Testis (tissue), 5 donors: ENCODE data around the gene RALGPS1. TPM values are rescaled to one million over a fixed set of nuclear protein-coding genes. Genes with fewer than 3 reads are reported as not detected.

Source experiments
- DNase-seq: peaks from one replicate; pipeline ENCODE4 v3.0.0-alpha.2; 2019
- H3K27ac ChIP-seq, 2 donors: fragments of 200-600 bp; sonication (generic); one replicate each; pipeline ENCODE4 v1.5.1; 2019
- H3K27me3 ChIP-seq: fragments of 200-600 bp; sonication (generic); one replicate; pipeline ENCODE4 v1.5.1; 2019
- H3K36me3 ChIP-seq: fragments of 200-600 bp; sonication (generic); one replicate; pipeline ENCODE4 v1.5.1; 2017; ENCODE audit warnings: low read depth; ENCODE audit errors: missing control alignments
- H3K4me1 ChIP-seq: fragments of 200-600 bp; sonication (generic); one replicate; pipeline ENCODE4 v1.5.1; 2019
- H3K4me3 ChIP-seq, 2 donors: fragments of 200-600 bp; sonication (generic); one replicate each; pipeline ENCODE4 v1.5.1; 2017 to 2019
- H3K9me3 ChIP-seq: fragments of 200-600 bp; sonication (generic); one replicate; pipeline ENCODE4 v1.5.1; 2017
- CTCF ChIP-seq, 3 experiments: fragments of 450-650 bp in 2 of 3; fragments of 200-600 bp in 1 of 3; sonication (generic) in 1 of 3; IDR thresholded peaks; one replicate each; pipeline ENCODE4 v1.5.1; 2016 to 2019; ENCODE audit warnings: antibody characterized with exemption in 3 of 3, mild to moderate bottlenecking in 2 of 3, moderate library complexity in 1 of 3
- POLR2A ChIP-seq: fragments of 450-650 bp; IDR thresholded peaks from one replicate; pipeline ENCODE4 v1.6.1; 2017; ENCODE audit warnings: antibody characterized with exemption, mild to moderate bottlenecking, moderate library complexity
- whole genome bisulfite sequencing, 2 donors: methylation state at CpG; one replicate each; pipeline ENCODE4 v1.1.5; 2018; 5-methylcytosine and 5-hydroxymethylcytosine counted together
- intact Hi-C: fragments of 100-400 bp; cut with DNase I; formaldehyde crosslinking; loops from one replicate; pipeline ENCODE4 v1.15.1; 2023; ENCODE audit warnings: low total_unique reads
- long read RNA-seq, 2 donors: transcript quantifications; one replicate each; lab custom pipeline, GENCODE V29; 2026
- polyA plus RNA-seq: library from polyadenylated mRNA; stranded (reverse); fragments of 350-450 nt; fragmentation: Illumina TruSeq; extraction: RNeasy Lipid Tissue Mini Kit (QIAGEN cat#74804); gene quantifications from one replicate; pipeline ENCODE4 v1.2.3, GENCODE V29; 2014; ENCODE audit warnings: low read depth, low replicate concordance; ENCODE audit not compliant: insufficient read depth
- total RNA-seq, 2 donors: library from RNA; depleted of rRNA; stranded (reverse); fragments of >200 nt; gene quantifications; one replicate each; pipeline ENCODE4 v1.2.3, GENCODE V29; 2016

The RALGPS1 gene, protein sequence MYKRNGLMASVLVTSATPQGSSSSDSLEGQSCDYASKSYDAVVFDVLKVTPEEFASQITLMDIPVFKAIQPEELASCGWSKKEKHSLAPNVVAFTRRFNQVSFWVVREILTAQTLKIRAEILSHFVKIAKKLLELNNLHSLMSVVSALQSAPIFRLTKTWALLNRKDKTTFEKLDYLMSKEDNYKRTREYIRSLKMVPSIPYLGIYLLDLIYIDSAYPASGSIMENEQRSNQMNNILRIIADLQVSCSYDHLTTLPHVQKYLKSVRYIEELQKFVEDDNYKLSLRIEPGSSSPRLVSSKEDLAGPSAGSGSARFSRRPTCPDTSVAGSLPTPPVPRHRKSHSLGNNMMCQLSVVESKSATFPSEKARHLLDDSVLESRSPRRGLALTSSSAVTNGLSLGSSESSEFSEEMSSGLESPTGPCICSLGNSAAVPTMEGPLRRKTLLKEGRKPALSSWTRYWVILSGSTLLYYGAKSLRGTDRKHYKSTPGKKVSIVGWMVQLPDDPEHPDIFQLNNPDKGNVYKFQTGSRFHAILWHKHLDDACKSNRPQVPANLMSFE
- 10 to 100 TPM; 36.9 to 48.6 TPM for total RNA-seq
- polyA plus RNA-seq = 35.9 TPM
- long read RNA-seq, donor 1, full-length matches to known transcripts = 1 of 26 reads
- long read RNA-seq, donor 1, partial matches to known transcripts = 13 of 26 reads
- long read RNA-seq, donor 1, other reads (novel, unspliced or antisense) = 12 of 26 reads
- long read RNA-seq, donor 2, partial matches to known transcripts = 0 of 1 reads
- long read RNA-seq, donor 2, other reads (novel, unspliced or antisense) = 0 of 1 reads

DNA sequence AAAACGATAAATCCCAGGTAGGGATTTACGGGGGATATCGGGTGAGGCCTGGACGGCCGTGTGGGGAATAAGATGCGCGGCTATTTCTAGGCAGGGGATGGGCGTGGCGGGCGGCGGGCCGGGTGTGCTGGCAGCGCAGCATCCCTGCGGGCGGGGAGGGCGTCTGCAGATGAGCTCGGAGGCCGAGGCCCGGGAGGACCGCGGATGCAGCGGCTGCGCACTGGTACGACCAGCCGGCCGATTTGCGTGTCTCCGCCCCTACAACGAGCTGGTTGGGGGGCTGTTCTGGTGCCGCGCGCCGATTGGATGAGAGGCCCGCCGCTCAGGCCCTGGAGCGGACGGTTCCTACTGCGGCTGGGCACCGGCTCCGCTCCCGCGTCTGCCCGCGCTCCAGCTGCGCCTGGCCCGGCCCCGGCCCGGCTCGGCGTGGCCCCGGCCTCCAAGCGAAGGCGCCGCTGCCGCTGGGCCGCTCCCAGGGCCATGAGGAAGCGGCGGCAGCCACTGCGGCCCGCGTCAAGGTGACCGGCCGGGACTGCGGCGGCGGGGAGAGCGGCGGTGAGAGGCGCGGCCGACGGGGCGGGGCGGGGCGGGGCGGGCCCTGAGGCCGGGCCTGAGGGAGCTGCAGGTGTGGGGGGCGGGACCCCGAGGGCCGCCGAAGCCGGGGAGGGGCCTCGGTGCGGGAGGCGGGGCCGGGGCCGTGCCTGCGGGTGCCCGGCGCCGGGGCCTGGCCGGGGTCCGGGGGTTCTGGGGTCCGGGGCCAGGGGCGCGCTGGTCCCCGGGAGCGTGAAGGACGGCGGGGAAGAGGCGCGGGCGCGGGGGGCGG lies at the start of gene RALGPS1:
Gene RALGPS1, plus strand, starts transcription at position 325 of the 823 bp plus-strand sequence. CDS start 47,508 bp downstream, outside the sequence.
- 0 to 1% methylated on average over 9 to 33 of the region's 105 CpGs for WGBS, 2 donors
- DNase-seq = peak; percentile 97
- Histone ChIP-seq H3K4me1 (no peaks in the 10 kb centered on the region), H3K27ac (peak within 1 kb of the TSS in 1 of 2 donors; percentile 86), H3K9me3 (no peaks in the 10 kb centered on the region), H3K27me3 (no peaks in the 10 kb centered on the region), H3K36me3 (no peaks in the 10 kb centered on the region), H3K4me3 (peak within 1 kb of the TSS; percentile 26 to 84)
- intact Hi-C loops = no loop called here
- TF ChIP-seq CTCF (IDR thresholded peaks at IDR 0.05) (no peak), POLR2A (no peak)

DNA sequence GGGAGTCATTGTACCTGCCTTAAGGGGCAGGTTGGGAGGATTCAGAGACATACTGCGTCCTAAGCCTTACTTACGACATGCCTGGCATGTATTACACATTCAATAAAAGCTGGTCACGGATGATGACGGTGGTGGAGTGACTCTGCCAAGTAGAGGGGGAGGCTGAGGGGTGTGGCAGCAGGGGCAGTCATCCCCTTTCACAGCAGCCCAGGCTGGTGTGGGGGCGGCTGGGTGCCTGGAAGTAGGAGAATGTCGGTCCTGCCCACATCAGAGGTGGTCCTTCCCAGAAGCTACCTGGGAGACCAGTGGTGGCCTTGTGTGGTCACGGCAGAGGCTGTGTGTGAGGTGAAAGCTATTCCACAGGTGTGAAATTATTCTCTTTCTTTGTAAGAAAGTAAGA lies 45.2 kb upstream of the RALGPS1 start:
- Histone ChIP-seq H3K27ac (no peak overlapping the region), H3K36me3 (no peaks in the 10 kb centered on the region), H3K27me3 (no peaks in the 10 kb centered on the region), H3K9me3 (no peaks in the 10 kb centered on the region), H3K4me3 (no peak overlapping the region), H3K4me1 (peaks cover 2% of the 10 kb centered on the region)
- TF ChIP-seq POLR2A = no peak
- no peak for TF ChIP-seq CTCF (IDR thresholded peaks at IDR 0.05)
- 84 to 92% methylated on average over 7 of the region's 7 CpGs for WGBS, 2 donors
- intact Hi-C loops = no loop called here
- no peak for DNase-seq

DNA sequence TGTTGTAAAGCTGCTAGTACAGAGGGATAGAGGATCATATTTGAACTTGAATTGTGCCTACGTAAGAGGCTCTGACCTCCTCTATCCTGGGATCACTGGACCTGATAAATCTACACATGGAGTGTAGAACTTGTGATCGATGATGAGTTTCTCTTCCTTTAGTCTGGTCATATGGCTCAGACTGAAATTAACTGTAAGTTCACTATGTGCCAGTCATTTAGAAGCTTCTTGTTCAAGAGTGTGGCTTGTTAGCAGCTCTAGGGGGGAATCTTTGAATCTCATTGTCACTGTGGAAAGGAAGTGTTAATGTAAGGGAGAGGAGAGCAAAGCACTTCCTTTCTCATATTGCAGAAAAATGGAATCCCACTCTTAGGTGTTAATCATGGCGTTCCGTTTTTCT lies 42.1 kb upstream of the RALGPS1 start:
- Histone ChIP-seq H3K36me3 (no peaks in the 10 kb centered on the region), H3K27me3 (no peaks in the 10 kb centered on the region), H3K27ac (no peak overlapping the region), H3K9me3 (no peaks in the 10 kb centered on the region), H3K4me1 (no peaks in the 10 kb centered on the region), H3K4me3 (no peak overlapping the region)
- intact Hi-C loops = no loop called here
- TF ChIP-seq CTCF (IDR thresholded peaks at IDR 0.05) (no peak), POLR2A (no peak)
- WGBS, 2 donors = 79 to 86% methylated on average over 4 of the region's 4 CpGs
- DNase-seq = no peak

- 84 to 89% methylated on average over 9 of the region's 9 CpGs for WGBS, 2 donors
- Histone ChIP-seq H3K36me3 (no peaks in the 10 kb centered on the region), H3K4me3 (no peak overlapping the region), H3K9me3 (no peaks in the 10 kb centered on the region), H3K27ac (no peak overlapping the region), H3K4me1 (no peaks in the 10 kb centered on the region), H3K27me3 (no peaks in the 10 kb centered on the region)
- DNase-seq = no peak
- intact Hi-C loops = no loop called here
- TF ChIP-seq CTCF (IDR thresholded peaks at IDR 0.05) (no peak), POLR2A (no peak)
Measured at GRCh38 chr9:126874546-126875314, 39.9 kb upstream of the RALGPS1 start.
